GM18498 (cell line): ENCODE data around the gene KLHL29.

Experiments used
- ATAC-seq: cut with Tn5 transposase; IDR thresholded peaks from one replicate; pipeline ENCODE4 v1.9.1; 2021; ENCODE audit warnings: mild to moderate bottlenecking, moderate library complexity; ENCODE audit not compliant: unreplicated experiment

The KLHL29 gene

DNA sequence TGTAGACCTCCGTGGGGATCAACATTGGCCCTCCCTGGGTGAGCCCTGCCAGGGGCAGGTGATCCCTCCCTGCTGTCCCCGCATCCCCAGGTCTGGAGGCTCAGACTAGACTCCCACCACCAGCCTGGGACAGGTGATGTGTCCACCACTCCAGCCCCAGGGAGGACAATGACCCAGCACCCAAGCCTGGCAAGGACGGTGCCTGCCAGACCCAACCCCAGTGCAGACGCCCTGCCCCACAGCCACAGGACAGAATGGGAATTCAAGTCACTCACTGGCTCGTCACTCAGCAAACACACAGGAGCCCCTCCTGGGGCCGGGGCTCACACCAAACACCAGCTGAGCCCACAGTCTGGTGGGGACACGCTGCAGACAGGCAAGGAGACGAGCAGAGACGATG is 302.2 kb downstream of the KLHL29 start:
- ATAC-seq: no peak

DNA sequence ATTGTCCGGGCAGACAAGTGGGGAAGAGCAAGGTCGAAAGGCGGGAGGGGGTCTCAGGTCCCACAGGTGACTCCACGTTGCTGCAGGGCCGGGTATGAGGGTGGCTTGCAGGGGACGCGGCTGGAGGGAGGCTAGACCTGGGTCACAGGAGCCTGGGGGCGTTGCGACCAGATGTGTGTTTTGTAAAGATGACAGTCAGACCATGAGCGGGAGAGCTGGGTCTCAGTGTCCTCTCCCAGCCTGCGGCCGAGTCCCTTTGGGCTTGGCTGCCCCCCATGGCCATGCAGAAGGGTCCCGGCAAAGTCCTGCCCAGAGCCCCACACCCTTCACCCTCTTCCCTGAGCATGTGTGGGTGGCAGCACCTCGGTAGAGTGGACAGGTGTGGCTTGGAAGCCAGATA is 302.7 kb downstream of the KLHL29 start:
- ATAC-seq: no peak

DNA sequence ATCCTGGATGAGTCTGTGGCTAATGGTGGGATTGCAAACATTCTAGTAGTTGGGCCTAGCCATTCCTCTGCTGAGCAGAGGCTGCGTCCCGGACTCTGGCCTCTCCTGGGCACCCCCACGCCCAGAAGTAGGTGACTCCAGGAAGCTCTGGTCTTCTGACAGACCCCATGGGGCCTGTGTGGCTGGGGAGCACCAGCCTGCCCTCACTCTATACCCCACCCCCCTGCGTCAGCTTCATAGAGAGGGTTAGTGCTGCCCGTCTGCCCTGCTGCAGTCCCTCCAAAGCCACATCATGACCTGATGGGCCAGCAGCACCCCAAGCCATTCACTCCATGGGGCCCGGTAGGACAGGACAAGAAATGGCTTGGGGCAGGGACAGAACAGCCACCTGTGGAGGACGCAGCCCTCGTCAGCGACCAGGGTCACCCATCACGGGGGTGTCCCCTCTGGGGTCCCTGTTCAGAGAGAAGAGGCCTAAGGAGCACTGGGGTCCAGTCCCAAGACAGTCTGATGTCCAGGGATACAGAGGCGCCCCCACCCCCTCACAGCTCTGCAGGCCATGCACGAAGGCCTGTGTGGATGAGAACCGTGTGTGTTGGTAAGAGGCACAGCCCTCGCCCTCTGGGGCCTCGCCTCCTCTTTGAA is 303.6 kb downstream of the KLHL29 start:
- no peak for ATAC-seq

DNA sequence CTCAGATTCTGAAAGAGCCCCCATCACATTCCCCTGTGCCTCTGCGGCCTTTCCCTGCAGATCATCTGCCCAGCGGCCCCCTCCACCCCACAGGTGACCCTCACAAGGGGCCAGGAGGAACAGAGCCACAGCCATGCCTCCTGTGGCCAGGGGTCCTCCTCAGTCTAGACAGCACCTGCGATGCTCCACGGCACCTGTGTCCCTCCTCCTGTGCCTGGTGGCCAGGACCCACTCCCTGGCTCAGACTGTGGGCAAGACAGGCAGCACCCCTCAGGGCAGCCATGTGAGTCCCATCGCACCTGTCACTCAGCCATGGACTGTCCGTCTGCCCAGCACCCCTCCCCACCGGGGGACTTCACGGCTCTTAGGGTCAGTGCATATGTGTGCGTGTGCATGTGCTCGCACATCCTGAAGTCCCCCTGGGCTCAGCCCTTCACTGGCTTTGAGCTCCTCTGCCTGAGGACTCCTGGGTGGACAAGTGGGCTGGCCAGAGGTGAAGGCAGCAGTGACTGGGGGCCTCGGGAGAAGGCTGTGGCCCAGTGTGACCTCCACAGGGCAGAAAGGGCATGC is 304.2 kb downstream of the KLHL29 start:
- ATAC-seq: no peak

DNA sequence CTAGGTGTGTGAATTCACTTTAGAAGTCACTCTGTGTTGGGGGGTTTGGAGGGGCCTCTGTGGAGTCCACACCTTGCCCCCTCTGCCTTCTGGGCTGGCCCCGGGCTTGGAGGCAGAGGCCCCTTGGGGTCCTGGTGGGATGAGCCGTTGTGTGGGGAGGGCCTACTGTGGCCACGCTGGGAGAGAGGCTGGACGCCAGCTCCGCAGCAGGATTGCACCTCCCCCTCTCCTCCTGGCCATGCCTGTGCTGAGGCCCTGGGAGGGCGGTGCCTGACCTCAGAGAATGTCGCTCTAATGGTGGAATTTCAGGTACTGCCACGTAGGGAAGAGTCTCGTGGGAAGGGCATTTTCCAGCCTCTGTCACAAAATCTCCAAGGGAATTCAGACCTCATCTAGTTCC is 304.9 kb downstream of the KLHL29 start:
- no peak for ATAC-seq

DNA sequence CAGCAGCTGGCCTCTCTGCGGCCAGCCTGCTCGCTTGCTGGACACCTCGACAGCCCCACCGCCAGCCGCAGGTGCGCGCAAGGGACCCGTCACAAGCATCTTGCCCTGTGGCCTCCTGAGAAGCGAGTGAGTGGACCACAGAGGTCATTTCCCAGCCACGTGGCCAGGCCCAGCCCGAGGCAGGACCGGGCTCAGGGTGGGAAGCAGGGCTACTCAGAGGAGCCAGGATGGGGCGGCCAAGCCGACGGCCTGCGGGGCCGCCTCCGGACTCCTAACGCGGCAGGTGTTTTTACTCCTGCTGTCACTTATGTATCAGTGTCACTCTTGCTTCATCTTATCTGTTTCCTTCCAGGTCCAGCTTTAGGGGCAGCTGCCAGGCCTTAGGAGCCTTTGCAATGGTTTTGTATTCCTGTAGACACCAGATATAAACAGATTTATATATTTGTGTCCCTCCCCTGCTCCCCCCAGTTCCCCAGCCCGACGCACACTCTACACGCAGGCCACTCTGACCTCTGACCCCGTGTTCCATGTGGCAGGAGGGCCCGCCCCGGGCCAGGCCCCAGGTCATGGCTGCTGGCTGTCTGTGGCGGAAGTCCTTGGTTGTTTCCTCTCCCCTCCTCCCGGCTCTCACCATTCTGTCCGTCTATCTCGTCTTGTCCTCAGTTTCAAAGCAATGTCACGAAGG is 305.6 kb downstream of the KLHL29 start:
- no peak for ATAC-seq

DNA sequence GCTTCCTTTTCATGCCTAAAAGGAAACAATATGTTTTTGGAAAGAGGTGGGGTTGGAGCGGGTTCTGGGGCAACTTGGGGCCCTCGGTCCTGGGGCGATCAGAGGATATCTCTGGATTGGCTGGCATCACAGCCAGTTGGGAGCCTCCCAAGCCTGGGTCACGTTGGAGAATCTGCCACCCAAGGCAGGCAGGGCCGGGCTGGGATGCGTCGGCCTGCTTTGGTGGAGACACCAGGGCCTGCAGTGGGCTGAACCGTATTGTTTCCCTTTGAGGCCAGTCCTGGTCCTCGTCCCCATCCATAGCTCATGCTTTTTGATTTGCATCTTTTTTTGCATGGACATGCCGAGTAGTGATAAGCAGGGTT is 306.1 kb downstream of the KLHL29 start:
- ATAC-seq: no peak

DNA sequence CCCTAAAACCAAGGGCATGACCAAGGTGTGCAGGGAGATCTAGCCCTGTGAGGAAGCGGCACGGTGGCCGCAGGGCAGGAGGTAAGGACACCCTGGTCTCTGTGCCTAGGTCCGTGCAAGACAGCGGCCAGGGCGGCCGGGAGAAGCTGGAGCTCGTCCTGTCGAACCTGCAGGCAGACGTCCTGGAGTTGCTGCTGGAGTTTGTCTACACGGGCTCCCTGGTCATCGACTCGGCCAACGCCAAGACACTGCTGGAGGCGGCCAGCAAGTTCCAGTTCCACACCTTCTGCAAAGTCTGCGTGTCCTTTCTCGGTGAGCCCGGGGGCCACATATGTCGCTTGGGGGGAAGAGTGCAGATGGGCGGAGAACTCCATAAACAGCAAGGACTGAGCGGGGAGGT is 306.6 kb downstream of the KLHL29 start:
- no peak for ATAC-seq

DNA sequence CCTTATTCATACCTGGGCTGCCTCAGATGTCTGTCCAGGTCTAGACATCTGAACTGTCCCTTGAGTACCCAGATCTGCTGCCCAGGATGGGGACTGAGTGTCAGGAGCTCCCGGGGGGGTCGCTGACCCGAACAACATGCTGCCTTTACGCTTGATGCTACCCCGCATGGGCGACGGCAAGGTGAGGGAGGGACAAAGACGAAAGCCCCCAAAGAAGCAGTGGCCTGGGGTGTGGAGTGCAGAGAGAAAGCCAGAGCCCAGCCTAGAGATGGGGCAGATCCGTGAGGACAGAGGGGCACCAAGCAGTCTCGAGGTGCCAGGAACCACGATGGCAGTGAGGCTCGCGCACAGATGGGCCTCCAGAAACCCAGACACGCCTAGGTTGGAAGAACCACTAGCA is 307.3 kb downstream of the KLHL29 start:
- no peak for ATAC-seq

DNA sequence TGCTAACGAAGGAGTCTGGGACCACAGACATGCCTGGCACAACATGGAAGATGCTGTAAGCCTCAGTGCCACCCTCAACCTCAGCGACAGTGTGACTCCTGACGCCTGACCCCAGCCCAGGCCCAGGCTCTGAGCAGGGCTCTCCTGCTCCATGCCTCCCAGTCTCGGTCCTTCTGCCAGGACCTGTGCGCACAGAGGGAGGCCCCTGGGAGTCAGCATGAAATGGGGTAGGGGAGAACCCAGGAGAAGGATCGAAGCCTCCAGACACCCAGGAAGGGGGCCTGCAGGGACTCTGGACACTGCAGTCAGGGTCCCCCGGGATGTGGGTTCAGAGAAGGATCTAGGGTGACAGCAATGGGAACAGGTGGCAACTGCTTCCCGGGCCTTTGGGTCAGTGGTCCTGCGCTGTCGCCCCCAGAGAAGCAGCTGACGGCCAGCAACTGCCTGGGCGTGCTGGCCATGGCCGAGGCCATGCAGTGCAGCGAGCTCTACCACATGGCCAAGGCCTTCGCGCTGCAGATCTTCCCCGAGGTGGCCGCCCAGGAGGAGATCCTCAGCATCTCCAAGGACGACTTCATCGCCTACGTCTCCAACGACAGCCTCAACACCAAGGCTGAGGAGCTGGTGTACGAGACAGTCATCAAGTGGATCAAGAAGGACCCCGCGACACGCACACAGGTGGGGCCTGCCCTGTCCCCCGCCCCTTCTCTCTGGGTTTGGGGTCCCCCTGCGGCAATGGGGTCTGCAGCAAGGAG is 308.0 kb downstream of the KLHL29 start:
- no peak for ATAC-seq

DNA sequence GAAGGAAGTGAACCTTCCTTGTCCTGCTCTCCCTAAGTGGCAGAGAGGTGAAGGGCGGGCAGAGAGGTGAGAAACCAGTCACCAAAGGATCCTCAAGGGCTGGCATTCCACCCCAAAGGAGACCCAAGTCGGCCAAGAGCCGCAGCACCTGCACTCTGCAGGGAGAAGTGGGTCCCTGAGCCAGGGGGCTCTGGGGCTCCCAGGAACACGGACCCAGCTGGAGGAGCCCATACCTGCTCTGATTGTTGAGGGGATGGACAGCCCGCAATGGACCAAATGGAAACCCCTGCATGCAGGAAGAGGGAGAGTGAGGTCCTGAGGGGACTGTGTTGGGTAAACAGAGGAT is 308.6 kb downstream of the KLHL29 start:
- no peak for ATAC-seq

DNA sequence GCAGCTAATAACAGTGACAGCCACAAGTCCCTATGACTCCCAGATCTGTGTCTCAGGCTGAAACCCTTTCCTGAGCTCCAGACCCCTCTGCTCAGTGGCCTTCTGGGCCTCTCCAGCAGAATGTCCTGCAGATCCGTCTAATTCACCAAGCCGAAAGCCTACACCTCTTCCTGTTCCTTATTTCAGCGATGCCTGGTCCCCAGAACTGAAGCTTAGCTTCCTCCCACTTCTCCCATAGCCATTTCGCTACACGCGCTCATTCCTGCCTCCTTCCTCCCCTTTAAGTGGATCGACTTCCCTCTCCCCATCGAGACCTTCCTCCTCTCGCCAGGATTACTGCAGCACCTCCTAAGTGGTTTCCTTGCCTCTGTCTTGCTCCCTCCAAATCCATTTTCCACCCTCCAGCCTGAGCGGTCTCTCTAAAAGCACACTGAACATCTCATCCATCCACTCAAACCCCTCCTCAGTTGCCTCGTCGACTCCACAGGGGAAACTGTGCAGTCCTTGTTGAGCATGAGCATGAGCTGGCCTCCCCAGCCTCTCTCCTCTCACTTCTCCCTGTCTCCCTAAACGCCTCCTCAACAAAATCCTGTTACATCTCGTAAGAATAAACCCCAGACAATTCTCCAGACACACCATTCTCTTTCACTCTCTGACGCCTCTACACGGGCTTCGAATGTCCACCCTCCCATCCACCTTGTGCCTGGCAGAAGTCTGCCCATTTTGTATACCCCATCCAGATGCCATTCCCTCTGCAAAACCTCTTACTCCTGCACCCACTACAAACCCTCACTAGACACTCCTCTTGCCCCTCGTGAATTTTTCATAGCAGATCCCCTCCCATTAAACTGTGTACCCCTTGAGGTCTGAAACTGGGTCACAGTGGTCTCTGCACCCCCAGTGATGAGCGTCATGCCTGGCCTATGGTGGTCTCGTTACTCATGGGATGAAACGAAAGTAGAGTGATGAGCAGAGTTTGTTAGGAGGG is 309.4 kb downstream of the KLHL29 start:
- ATAC-seq: no peak

DNA sequence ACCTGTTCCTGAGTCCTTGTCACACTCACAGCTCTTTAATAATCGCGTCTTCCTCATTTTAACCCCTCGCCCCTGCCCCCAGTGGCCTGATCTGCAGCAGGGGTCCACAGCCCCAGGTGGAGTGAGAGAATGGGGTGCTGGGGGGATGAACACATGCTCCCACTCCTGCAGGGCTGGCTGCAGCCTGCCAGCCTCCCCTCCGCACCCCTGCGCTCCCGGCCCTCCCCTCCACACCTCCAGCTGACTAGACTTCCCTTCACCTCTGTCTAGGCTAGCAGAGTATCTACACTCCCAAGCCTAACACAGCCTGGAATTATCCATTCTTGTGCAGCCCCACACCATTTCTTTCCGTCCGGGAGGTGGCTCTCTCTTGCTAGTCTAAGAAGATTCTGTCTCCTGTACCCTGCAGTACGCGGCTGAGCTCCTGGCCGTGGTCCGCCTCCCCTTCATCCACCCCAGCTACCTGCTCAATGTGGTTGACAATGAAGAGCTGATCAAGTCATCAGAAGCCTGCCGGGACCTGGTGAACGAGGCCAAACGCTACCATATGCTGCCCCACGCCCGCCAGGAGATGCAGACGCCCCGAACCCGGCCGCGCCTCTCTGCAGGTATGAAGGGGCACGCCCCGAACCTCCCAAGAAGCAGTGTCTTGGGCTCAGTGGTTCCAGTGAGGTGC is 310.4 kb downstream of the KLHL29 start:
- no peak for ATAC-seq

DNA sequence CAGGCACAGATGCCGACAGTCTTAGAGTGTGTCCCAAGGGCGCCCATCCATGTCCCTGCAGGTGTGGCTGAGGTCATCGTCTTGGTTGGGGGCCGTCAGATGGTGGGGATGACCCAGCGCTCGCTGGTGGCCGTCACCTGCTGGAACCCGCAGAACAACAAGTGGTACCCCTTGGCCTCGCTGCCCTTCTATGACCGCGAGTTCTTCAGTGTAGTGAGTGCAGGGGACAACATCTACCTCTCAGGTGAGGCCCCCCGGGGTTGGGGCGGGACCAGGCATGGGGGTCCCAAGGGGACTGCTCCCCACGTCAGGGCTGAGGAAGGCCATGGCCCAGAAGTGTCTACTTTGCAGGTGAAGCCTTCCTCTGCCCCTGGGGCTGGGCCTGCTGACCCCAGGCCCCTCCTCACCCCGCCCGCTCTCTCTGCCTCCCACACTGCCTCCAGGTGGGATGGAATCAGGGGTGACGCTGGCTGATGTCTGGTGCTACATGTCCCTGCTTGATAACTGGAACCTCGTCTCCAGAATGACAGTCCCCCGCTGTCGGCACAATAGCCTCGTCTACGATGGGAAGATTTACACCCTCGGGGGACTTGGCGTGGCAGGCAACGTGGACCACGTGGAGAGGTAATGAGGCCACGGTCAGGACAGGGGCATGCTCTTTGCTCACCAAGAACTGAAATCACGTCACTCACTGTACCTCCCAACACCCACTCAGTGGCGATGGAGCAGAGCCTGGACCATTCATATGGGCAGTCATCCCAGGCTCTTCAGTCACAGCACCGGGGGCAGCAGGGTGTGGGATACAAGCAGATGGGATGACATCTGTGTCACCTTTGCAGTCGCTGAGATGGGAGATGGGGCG is 311.1 kb downstream of the KLHL29 start:
- ATAC-seq: no peak

DNA sequence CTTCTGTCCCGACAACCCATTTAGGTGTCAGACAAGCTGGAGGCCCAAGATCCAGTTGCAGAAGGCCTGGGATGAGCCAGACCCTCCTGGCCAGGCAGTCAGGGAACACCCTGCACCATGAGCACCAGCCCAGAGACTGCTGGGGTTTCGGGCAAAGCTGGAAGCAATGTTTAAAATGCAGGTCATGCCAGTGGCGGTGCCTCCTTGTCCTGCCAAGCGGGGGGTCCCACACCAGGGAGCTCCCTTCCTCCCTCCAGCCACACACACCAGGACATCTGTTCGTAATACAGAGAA is 311.7 kb downstream of the KLHL29 start:
- no peak for ATAC-seq

DNA sequence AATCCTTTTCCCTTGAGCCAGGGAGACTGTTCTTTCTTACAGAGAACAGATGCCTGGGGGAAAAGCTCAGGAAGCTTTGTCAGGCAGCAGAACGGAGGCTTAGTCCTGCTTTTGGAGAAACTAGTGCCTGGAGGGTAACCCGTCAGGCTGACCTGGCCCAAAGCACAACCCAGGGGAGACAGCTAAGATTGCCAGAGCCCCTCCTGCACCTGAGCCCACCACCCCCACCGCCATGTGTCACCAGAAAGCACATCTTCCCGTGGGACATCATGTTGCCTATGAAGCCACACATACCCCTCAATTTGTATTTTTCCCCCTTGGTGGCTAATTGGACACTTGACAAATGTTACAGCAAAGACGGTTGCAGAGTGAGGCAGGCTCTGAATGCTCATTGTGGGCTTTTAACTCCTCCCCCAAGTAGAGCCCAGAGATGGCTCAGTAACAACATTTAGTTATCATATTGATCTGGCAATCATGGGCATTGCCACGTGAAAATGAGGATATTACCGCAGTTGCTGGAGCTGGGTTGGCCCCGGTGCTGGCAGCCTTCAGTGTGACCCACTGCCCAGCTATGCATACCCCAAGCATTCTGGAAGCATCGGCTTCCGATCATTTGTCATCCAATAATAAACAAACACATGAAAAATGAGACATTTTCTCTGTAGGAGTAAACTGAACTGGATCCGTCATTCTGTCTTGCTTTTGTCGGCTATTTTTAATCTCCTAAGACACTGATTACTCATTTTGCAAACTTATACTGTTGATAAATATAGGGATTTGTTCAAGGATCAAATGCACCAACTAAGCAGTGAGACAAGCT is 312.5 kb downstream of the KLHL29 start:
- no peak for ATAC-seq

DNA sequence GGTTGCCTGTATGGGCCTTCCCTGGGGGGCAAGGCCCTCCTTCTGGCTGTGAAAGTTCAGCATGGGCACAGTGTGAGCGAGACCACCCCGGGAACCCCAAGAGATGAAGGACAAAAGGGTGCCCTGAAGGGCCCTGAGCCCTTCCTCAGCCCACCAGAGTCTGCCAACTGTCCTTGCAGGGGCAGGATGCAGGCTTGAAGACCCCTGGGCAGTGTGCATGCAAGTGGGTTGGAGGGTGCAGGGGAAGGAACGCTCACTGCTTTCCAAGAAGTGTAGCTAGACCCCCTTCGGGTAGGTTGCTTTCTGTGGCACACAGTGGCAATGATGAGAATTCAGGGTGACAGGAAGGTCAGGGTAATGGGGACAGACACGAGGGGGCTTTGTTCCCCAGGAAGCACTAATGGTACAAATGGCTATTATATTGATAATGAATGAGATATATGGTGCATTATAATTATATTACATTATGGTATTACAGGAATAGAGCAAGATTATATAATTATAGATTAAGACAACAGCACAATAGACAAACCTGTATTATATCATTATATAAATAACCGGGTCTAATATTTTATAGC is 313.2 kb downstream of the KLHL29 start:
- ATAC-seq: no peak
